HEK293 (cell line): ENCODE measurements around the gene B4GALNT2.

Source experiments
- GLI4 ChIP-seq: fragments of 450-650 bp; formaldehyde crosslinking; IDR thresholded peaks from 2 replicates; pipeline ENCODE4 v1.5.1; 2016; ENCODE audit warnings: missing biosample characterization, missing genetic modification characterization
- HIC1 ChIP-seq: fragments of 450-650 bp; formaldehyde crosslinking; IDR thresholded peaks from 2 replicates; pipeline ENCODE4 v1.5.1; 2016; ENCODE audit warnings: missing biosample characterization, missing genetic modification characterization
- INSM2 ChIP-seq: fragments of 450-650 bp; formaldehyde crosslinking; IDR thresholded peaks from 2 replicates; pipeline ENCODE4 v1.5.1; 2016; ENCODE audit warnings: missing biosample characterization, missing genetic modification characterization
- OVOL3 ChIP-seq: fragments of 450-650 bp; formaldehyde crosslinking; IDR thresholded peaks from 2 replicates; pipeline ENCODE4 v1.5.1; 2016; ENCODE audit warnings: missing biosample characterization, missing genetic modification characterization
- REST ChIP-seq: fragments of 450-650 bp; formaldehyde crosslinking; IDR thresholded peaks from 2 replicates; pipeline ENCODE4 v1.5.1; 2016; ENCODE audit warnings: missing biosample characterization, missing genetic modification characterization
- SCRT2 ChIP-seq: fragments of 450-650 bp; formaldehyde crosslinking; IDR thresholded peaks from 2 replicates; pipeline ENCODE4 v1.5.1; 2016; ENCODE audit warnings: missing biosample characterization, missing genetic modification characterization
- SP7 ChIP-seq: fragments of 450-650 bp; formaldehyde crosslinking; IDR thresholded peaks from 2 replicates; pipeline ENCODE4 v1.5.1; 2016; ENCODE audit warnings: missing biosample characterization, missing genetic modification characterization
- ZBTB17 ChIP-seq: fragments of 450-650 bp; formaldehyde crosslinking; IDR thresholded peaks from 2 replicates; pipeline ENCODE4 v1.5.1; 2016; ENCODE audit warnings: missing biosample characterization, missing genetic modification characterization
- ZNF175 ChIP-seq: fragments of 450-650 bp; formaldehyde crosslinking; IDR thresholded peaks from 2 replicates; pipeline ENCODE4 v1.5.1; 2016; ENCODE audit warnings: missing biosample characterization, missing genetic modification characterization
- ZNF501 ChIP-seq: fragments of 450-650 bp; formaldehyde crosslinking; IDR thresholded peaks from 2 replicates; pipeline ENCODE4 v1.5.1; 2016; ENCODE audit warnings: missing biosample characterization, missing genetic modification characterization
- ZNF624 ChIP-seq: fragments of 450-650 bp; formaldehyde crosslinking; IDR thresholded peaks from 2 replicates; pipeline ENCODE4 v1.5.1; 2017; ENCODE audit warnings: missing biosample characterization, missing genetic modification characterization
- ZNF664 ChIP-seq: fragments of 450-650 bp; formaldehyde crosslinking; IDR thresholded peaks from 2 replicates; pipeline ENCODE4 v1.5.1; 2016; ENCODE audit warnings: missing biosample characterization, missing genetic modification characterization
- ZNF768 ChIP-seq: fragments of 450-650 bp; formaldehyde crosslinking; IDR thresholded peaks from 2 replicates; pipeline ENCODE4 v1.5.1; 2018; ENCODE audit warnings: missing biosample characterization, mild to moderate bottlenecking, missing genetic modification characterization
- ZNF837 ChIP-seq: fragments of 450-650 bp; formaldehyde crosslinking; IDR thresholded peaks from 2 replicates; pipeline ENCODE4 v1.5.1; 2016; ENCODE audit warnings: missing biosample characterization, missing genetic modification characterization
- TF ChIP-seq, protein P1 (sequence below): fragments of 450-650 bp; formaldehyde crosslinking; IDR thresholded peaks from 2 replicates; pipeline ENCODE4 v1.5.1; 2016; ENCODE audit warnings: missing biosample characterization, missing genetic modification characterization
- TF ChIP-seq, protein P2 (sequence below): fragments of 450-650 bp; formaldehyde crosslinking; IDR thresholded peaks from 2 replicates; pipeline ENCODE4 v1.5.1; 2016; ENCODE audit warnings: missing biosample characterization, missing genetic modification characterization
- TF ChIP-seq, protein P3 (sequence below): sonication (generic); formaldehyde crosslinking; IDR thresholded peaks from 2 replicates; pipeline ENCODE4 v1.8.1; 2022; ENCODE audit warnings: mild to moderate bottlenecking, moderate library complexity, missing genetic modification reagents
- TF ChIP-seq, protein P4 (sequence below): fragments of 450-650 bp; formaldehyde crosslinking; IDR thresholded peaks from 2 replicates; pipeline ENCODE4 v1.5.1; 2016; ENCODE audit warnings: missing biosample characterization, missing genetic modification characterization
- TF ChIP-seq, protein P5 (sequence below): fragments of 450-650 bp; formaldehyde crosslinking; IDR thresholded peaks from 2 replicates; pipeline ENCODE4 v1.5.1; 2017; ENCODE audit warnings: missing biosample characterization, missing genetic modification characterization

The B4GALNT2 gene

GRCh38 chr17:49223517-49224197, 91.1 kb downstream of the B4GALNT2 start (continued):
- TF ChIP-seq REST (tag by site-specific recombination) = no peak
- TF ChIP-seq OVOL3 (tag by site-specific recombination) = no peak
- TF ChIP-seq ZNF837 = no peak
- peak; percentile 34; the same call in 1 of the 2 replicates for TF ChIP-seq ZBTB17 (tag by site-specific recombination)
- TF ChIP-seq ZNF624 = no peak
- TF ChIP-seq, protein P1, sequence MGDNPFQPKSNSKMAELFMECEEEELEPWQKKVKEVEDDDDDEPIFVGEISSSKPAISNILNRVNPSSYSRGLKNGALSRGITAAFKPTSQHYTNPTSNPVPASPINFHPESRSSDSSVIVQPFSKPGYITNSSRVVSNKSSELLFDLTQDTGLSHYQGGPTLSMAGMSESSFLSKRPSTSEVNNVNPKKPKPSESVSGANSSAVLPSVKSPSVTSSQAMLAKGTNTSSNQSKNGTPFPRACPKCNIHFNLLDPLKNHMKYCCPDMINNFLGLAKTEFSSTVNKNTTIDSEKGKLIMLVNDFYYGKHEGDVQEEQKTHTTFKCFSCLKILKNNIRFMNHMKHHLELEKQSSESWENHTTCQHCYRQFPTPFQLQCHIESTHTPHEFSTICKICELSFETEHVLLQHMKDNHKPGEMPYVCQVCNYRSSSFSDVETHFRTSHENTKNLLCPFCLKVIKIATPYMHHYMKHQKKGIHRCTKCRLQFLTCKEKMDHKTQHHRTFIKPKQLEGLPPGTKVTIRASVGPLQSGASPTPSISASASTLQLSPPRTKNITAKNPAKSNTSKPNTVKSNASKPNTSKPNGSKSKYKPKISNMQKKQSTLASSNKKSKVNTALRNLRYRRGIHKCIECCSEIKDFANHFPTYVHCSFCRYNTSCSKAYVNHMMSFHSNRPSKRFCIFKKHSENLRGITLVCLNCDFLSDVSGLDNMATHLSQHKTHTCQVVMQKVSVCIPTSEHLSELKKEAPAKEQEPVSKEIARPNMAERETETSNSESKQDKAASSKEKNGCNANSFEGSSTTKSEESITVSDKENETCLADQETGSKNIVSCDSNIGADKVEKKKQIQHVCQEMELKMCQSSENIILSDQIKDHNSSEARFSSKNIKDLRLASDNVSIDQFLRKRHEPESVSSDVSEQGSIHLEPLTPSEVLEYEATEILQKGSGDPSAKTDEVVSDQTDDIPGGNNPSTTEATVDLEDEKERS (tag by site-specific recombination) = no peak
- TF ChIP-seq, protein P2, sequence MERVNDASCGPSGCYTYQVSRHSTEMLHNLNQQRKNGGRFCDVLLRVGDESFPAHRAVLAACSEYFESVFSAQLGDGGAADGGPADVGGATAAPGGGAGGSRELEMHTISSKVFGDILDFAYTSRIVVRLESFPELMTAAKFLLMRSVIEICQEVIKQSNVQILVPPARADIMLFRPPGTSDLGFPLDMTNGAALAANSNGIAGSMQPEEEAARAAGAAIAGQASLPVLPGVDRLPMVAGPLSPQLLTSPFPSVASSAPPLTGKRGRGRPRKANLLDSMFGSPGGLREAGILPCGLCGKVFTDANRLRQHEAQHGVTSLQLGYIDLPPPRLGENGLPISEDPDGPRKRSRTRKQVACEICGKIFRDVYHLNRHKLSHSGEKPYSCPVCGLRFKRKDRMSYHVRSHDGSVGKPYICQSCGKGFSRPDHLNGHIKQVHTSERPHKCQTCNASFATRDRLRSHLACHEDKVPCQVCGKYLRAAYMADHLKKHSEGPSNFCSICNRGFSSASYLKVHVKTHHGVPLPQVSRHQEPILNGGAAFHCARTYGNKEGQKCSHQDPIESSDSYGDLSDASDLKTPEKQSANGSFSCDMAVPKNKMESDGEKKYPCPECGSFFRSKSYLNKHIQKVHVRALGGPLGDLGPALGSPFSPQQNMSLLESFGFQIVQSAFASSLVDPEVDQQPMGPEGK = peak; percentile 79
- no peak for TF ChIP-seq ZNF175 (tag by site-specific recombination)
- TF ChIP-seq, protein P3, sequence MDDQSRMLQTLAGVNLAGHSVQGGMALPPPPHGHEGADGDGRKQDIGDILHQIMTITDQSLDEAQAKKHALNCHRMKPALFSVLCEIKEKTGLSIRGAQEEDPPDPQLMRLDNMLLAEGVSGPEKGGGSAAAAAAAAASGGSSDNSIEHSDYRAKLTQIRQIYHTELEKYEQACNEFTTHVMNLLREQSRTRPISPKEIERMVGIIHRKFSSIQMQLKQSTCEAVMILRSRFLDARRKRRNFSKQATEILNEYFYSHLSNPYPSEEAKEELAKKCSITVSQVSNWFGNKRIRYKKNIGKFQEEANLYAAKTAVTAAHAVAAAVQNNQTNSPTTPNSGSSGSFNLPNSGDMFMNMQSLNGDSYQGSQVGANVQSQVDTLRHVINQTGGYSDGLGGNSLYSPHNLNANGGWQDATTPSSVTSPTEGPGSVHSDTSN = 0 out of 2 replicates have a peak, but pooled peaks have one; percentile 15
- peak; percentile 46; the same call in 1 of the 2 replicates for TF ChIP-seq SCRT2
- TF ChIP-seq, protein P4, sequence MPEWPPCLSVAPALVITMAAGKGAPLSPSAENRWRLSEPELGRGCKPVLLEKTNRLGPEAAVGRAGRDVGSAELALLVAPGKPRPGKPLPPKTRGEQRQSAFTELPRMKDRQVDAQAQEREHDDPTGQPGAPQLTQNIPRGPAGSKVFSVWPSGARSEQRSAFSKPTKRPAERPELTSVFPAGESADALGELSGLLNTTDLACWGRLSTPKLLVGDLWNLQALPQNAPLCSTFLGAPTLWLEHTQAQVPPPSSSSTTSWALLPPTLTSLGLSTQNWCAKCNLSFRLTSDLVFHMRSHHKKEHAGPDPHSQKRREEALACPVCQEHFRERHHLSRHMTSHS (tag by site-specific recombination) = no peak
- no peak for TF ChIP-seq INSM2
- TF ChIP-seq ZNF501 (tag by site-specific recombination) = 0 out of 2 replicates have a peak, but pooled peaks have one; percentile 41
- TF ChIP-seq, protein P5, sequence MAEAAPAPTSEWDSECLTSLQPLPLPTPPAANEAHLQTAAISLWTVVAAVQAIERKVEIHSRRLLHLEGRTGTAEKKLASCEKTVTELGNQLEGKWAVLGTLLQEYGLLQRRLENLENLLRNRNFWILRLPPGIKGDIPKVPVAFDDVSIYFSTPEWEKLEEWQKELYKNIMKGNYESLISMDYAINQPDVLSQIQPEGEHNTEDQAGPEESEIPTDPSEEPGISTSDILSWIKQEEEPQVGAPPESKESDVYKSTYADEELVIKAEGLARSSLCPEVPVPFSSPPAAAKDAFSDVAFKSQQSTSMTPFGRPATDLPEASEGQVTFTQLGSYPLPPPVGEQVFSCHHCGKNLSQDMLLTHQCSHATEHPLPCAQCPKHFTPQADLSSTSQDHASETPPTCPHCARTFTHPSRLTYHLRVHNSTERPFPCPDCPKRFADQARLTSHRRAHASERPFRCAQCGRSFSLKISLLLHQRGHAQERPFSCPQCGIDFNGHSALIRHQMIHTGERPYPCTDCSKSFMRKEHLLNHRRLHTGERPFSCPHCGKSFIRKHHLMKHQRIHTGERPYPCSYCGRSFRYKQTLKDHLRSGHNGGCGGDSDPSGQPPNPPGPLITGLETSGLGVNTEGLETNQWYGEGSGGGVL (tag by site-specific recombination) = no peak
- no peak for TF ChIP-seq SP7 (tag by site-specific recombination)
- no peak for TF ChIP-seq ZNF664 (tag by site-specific recombination)
- TF ChIP-seq HIC1 = no peak
- no peak for TF ChIP-seq ZNF768 (tag by site-specific recombination)
- TF ChIP-seq GLI4 (tag by site-specific recombination) = no peak
